IMR-90 (cell line): ENCODE data around the gene ELK3.

Source experiments
- CTCF ChIP-seq: conservative IDR thresholded peaks from 2 replicates; pipeline ENCODE4 v1.5.1; 2012; ENCODE audit warnings: mild to moderate bottlenecking, low read depth, low read length, improper control_type of control experiment
- MAZ ChIP-seq: IDR thresholded peaks from 2 replicates; pipeline ENCODE4 v1.6.1; 2012; ENCODE audit warnings: low read depth, mild to moderate bottlenecking, low read length, improper control_type of control experiment, moderate library complexity, borderline replicate concordance
- MXI1 ChIP-seq: IDR thresholded peaks from 2 replicates; pipeline ENCODE4 v1.6.1; 2012; ENCODE audit warnings: low read depth, mild to moderate bottlenecking, low read length, moderate library complexity, borderline replicate concordance
- POLR2A ChIP-seq: IDR thresholded peaks from 2 replicates; pipeline ENCODE4 v1.6.1; 2012; ENCODE audit warnings: mild to moderate bottlenecking, low read depth, low read length

- TF ChIP-seq MXI1 (no peak), CTCF (no peak), MAZ (no peak), POLR2A (no peak)
Observed at GRCh38 chr12:96205908-96206307, 11.7 kb downstream of the ELK3 start.
